PC-9 (cell line): ENCODE results near the gene TMEM91. TPM values are rescaled to one million over a fixed set of nuclear protein-coding genes. Genes with fewer than 3 reads are reported as not detected.

Source experiments
- BruUV-seq: library from RNA; stranded (reverse); fragments of 400-500 nt; replicated peaks from 2 replicates; lab custom pipeline; 2021; lab: Mats Ljungman, UMichigan
- CTCF ChIA-PET: fragments of 300-600 bp; sonication (Branson Sonifier 250); formaldehyde crosslinking; loops from one replicate; lab custom pipeline; 2022; ENCODE audit warnings: antibody characterized with exemption; lab: Charles Lee
- POLR2A ChIA-PET: fragments of 300-600 bp; sonication (Branson Sonifier 250); formaldehyde crosslinking; loops from one replicate; lab custom pipeline; 2022; ENCODE audit warnings: antibody characterized with exemption; ENCODE audit not compliant: unreplicated experiment; lab: Charles Lee
- DNase-seq, 2 experiments: peaks; one replicate each; pipeline versions ENCODE4 v3.0.0 to v3.0.0-alpha.2; 2015 to 2022; ENCODE audit warnings: mixed read lengths in 1 of 2
- H2AFZ ChIP-seq: fragments of 200-600 bp; sonication (generic); 2 replicates; pipeline ENCODE4 v1.8.1; 2017; ENCODE audit warnings: antibody characterized with exemption
- H3F3A ChIP-seq: fragments of 200-600 bp; sonication (generic); 2 replicates; pipeline ENCODE4 v1.8.1; 2017; ENCODE audit warnings: antibody characterized with exemption, mild to moderate bottlenecking, low read depth; ENCODE audit not compliant: insufficient read depth
- H3K27ac ChIP-seq: fragments of 200-600 bp; sonication (generic); 2 replicates; pipeline ENCODE4 v1.6.1; 2016; ENCODE audit warnings: mixed run types
- H3K27me3 ChIP-seq: fragments of 200-600 bp; sonication (generic); 2 replicates; pipeline ENCODE4 v1.6.1; 2016; ENCODE audit warnings: low read depth, mixed run types; ENCODE audit not compliant: insufficient read depth
- H3K36me3 ChIP-seq: fragments of 200-600 bp; sonication (generic); 2 replicates; pipeline ENCODE4 v1.6.1; 2016; ENCODE audit warnings: low read depth, mixed run types
- H3K4me1 ChIP-seq: fragments of 200-600 bp; sonication (generic); replicated peaks from 2 replicates; pipeline ENCODE4 v1.6.1; 2016; ENCODE audit warnings: mixed run types; ENCODE audit not compliant: insufficient read depth
- H3K4me2 ChIP-seq: fragments of 200-600 bp; sonication (generic); 2 replicates; pipeline ENCODE4 v1.6.1; 2017; ENCODE audit warnings: mixed run types
- H3K4me3 ChIP-seq: fragments of 200-600 bp; sonication (generic); 2 replicates; pipeline ENCODE4 v1.6.1; 2016; ENCODE audit warnings: mixed run types
- H3K79me2 ChIP-seq: fragments of 200-600 bp; sonication (generic); 2 replicates; pipeline ENCODE4 v1.6.1; 2017; ENCODE audit warnings: low read depth, mixed run types
- H3K9me2 ChIP-seq: fragments of 200-600 bp; sonication (generic); 2 replicates; pipeline ENCODE4 v1.8.1; 2017; ENCODE audit warnings: mild to moderate bottlenecking; ENCODE audit not compliant: insufficient read depth
- H3K9me3 ChIP-seq: fragments of 200-600 bp; sonication (generic); 2 replicates; pipeline ENCODE4 v1.8.1; 2016; ENCODE audit warnings: low read depth; ENCODE audit not compliant: insufficient read depth
- H4K20me1 ChIP-seq: fragments of 200-600 bp; sonication (generic); 2 replicates; pipeline ENCODE4 v1.8.1; 2017; ENCODE audit not compliant: insufficient read depth
- CTCF ChIP-seq: fragments of 200-600 bp; sonication (generic); conservative IDR thresholded peaks from 2 replicates; pipeline ENCODE4 v1.6.1; 2017; ENCODE audit warnings: mixed run types, antibody characterized with exemption, mild to moderate bottlenecking, moderate library complexity
- EZH2 ChIP-seq: fragments of 200-600 bp; sonication (generic); IDR thresholded peaks from 2 replicates; pipeline ENCODE4 v1.8.0; 2017; ENCODE audit warnings: antibody characterized with exemption, low read depth
- intact Hi-C: fragments of 100-400 bp; cut with micrococcal nuclease; formaldehyde crosslinking; loops from one replicate; pipeline ENCODE4 v1.10.0; 2022; ENCODE audit not compliant: unreplicated experiment
- total RNA-seq: library from RNA; stranded (reverse); gene quantifications from 2 replicates; pipeline ENCODE4 v1.2.3, GENCODE V29; 2021

The TMEM91 gene
- total RNA-seq, 1 experiment from 2014 or later, result 21.9 TPM

GRCh38 chr19:41330481-41330880, 45.9 kb upstream of the TMEM91 start:
- Histone ChIP-seq H3K27ac (no peak overlapping the region), H3K4me2 (no peak overlapping the region), H4K20me1 (no peaks in the 10 kb centered on the region), H3K9me2 (no peaks in the 10 kb centered on the region), H3F3A (peaks cover 8% of the 10 kb centered on the region; the same call in 1 of the 2 replicates), H3K36me3 (no peaks in the 10 kb centered on the region), H3K9me3 (no peaks in the 10 kb centered on the region), H3K4me1 (peaks cover 16% of the 10 kb centered on the region), H2AFZ (no peak overlapping the region), H3K79me2 (no peaks in the 10 kb centered on the region), H3K4me3 (no peak overlapping the region), H3K27me3 (no peaks in the 10 kb centered on the region)
- POLR2A ChIA-PET, result interaction anchor here (0.7 kb wide), 1 partner anchor 110 kb away, joined by 25 read pairs; no protein-coding TSS in a partner anchor
- BruUV-seq, result no TSS peak
- CTCF ChIA-PET, result no interaction called here
- DNase-seq, result no peak
- intact Hi-C loops, result no loop called here
- TF ChIP-seq EZH2 (no peak), CTCF (no peak)

GRCh38 chr19:41330946-41331678, 45.2 kb upstream of the TMEM91 start:
- Histone ChIP-seq H3K4me2 (no peak overlapping the region), H3F3A (peaks cover 8% of the 10 kb centered on the region; the same call in 1 of the 2 replicates), H4K20me1 (no peaks in the 10 kb centered on the region), H3K9me3 (no peaks in the 10 kb centered on the region), H3K27me3 (no peaks in the 10 kb centered on the region), H3K9me2 (no peaks in the 10 kb centered on the region), H3K36me3 (no peaks in the 10 kb centered on the region), H3K4me3 (no peak overlapping the region), H2AFZ (no peak overlapping the region), H3K4me1 (peaks cover 16% of the 10 kb centered on the region), H3K27ac (no peak overlapping the region), H3K79me2 (no peaks in the 10 kb centered on the region)
- intact Hi-C loops, result no loop called here
- no TSS peak for BruUV-seq
- POLR2A ChIA-PET, result no interaction called here
- no peak for DNase-seq
- CTCF ChIA-PET, result interaction anchor here (0.6 kb wide), 3 partner anchors 9 to 263 kb away, joined by 3 to 5 read pairs (median 4); no protein-coding TSS in a partner anchor
- no peak for TF ChIP-seq EZH2
- TF ChIP-seq CTCF, result no peak

- Histone ChIP-seq H3K27me3 (no peaks in the 10 kb centered on the region), H3K4me3 (no peak overlapping the region), H2AFZ (no peak overlapping the region), H3K79me2 (no peaks in the 10 kb centered on the region), H3K9me2 (no peaks in the 10 kb centered on the region), H3K4me1 (peaks cover 12% of the 10 kb centered on the region), H3K9me3 (no peaks in the 10 kb centered on the region), H4K20me1 (no peaks in the 10 kb centered on the region), H3K36me3 (no peaks in the 10 kb centered on the region), H3F3A (peaks cover 8% of the 10 kb centered on the region; the same call in 1 of the 2 replicates), H3K27ac (no peak overlapping the region), H3K4me2 (no peak overlapping the region)
- ChIA-PET POLR2A (interaction anchor here (0.6 kb wide), 1 partner anchor 55 kb away, joined by 8 read pairs; no protein-coding TSS in a partner anchor), CTCF (interaction anchor here (0.7 kb wide), 1 partner anchor 54 kb away, joined by 3 read pairs; no protein-coding TSS in a partner anchor)
- DNase-seq, result no peak
- BruUV-seq, result no TSS peak
- intact Hi-C loops, result no loop called here
- TF ChIP-seq CTCF, result no peak
- TF ChIP-seq EZH2, result no peak
Measured at GRCh38 chr19:41332000-41332399, 44.3 kb upstream of the TMEM91 start.
